NCI-H1694 (cell line): ENCODE results near the gene ZNF692.
"Not testable (repeated sequence)": the region's sequence is repeated elsewhere in the genome, so short reads cannot be mapped to it uniquely, and the experiment has no call there.

ENCODE experiments used
- DNase-seq: peaks from one replicate; lab custom pipeline; 2025; lab: John Stamatoyannopoulos, UW

The ZNF692 gene

GRCh38 chr1:248858891-248859889 is at the start of gene ZNF692:
Gene ZNF692 (minus strand): TSS chr1:248859085. CDS start chr1:248858309, 776 bp downstream.
- DNase-seq, result peak; percentile 96

- DNase-seq, result no peak
These were observed 48.1 kb upstream of the ZNF692 start for GRCh38 chr1:248906753-248907661.

GRCh38 chr1:248906009-248906752 is 47.3 kb upstream of the ZNF692 start, which contains the start of gene PGBD2:
Gene PGBD2 (plus strand): TSS chr1:248906235. CDS start chr1:248913863, 7,628 bp downstream.
- DNase-seq, result peak; percentile 92

- DNase-seq, result no peak
These were observed 46.8 kb upstream of the ZNF692 start for GRCh38 chr1:248905662-248906008.

GRCh38 chr1:248904437-248905216 is 45.7 kb upstream of the ZNF692 start:
- DNase-seq, result no peak

GRCh38 chr1:248901578-248901977 is 42.7 kb upstream of the ZNF692 start:
- DNase-seq, result no peak

GRCh38 chr1:248900637-248901036 is 41.8 kb upstream of the ZNF692 start:
- no peak for DNase-seq

GRCh38 chr1:248897412-248898337 is 38.8 kb upstream of the ZNF692 start:
- no peak for DNase-seq

- DNase-seq, result no peak
These were observed 36.0 kb upstream of the ZNF692 start for GRCh38 chr1:248894837-248895236.

- no peak for DNase-seq
These were observed 33.7 kb upstream of the ZNF692 start for GRCh38 chr1:248892590-248892989.

- no peak for DNase-seq
These were observed 32.9 kb upstream of the ZNF692 start for GRCh38 chr1:248891758-248892157.

GRCh38 chr1:248890549-248891498 is 31.9 kb upstream of the ZNF692 start:
- no peak for DNase-seq

GRCh38 chr1:248889914-248890243 is 31.0 kb upstream of the ZNF692 start:
- DNase-seq, result not testable (repeated sequence)

GRCh38 chr1:248886237-248886895 is 27.5 kb upstream of the ZNF692 start:
- no peak for DNase-seq

- DNase-seq, result no peak
These were observed 26.8 kb upstream of the ZNF692 start for GRCh38 chr1:248885646-248886045.

GRCh38 chr1:248884632-248885295 is 25.9 kb upstream of the ZNF692 start:
- DNase-seq, result no peak

GRCh38 chr1:248882427-248882826 is 23.5 kb upstream of the ZNF692 start:
- not testable (repeated sequence) for DNase-seq

- no peak for DNase-seq
These were observed 22.4 kb upstream of the ZNF692 start for GRCh38 chr1:248881261-248881660.
